HepG2 (cell line): Measurements from ENCODE around the gene LAMB3. TPM values are rescaled to one million over a fixed set of nuclear protein-coding genes. Genes with fewer than 3 reads are reported as not detected.

Source experiments
- ATAC-seq: fragments of 200-7000 bp; cut with Tn5 transposase; 3 replicates; pipeline ENCODE4 v1.9.1; 2020; ENCODE audit warnings: mild to moderate bottlenecking, moderate library complexity
- BruUV-seq: library from RNA; stranded (reverse); fragments of 400-500 nt; replicated peaks from 2 replicates; lab custom pipeline; 2021; lab: Mats Ljungman, UMichigan
- CTCF ChIA-PET: fragments of 300-600 bp; formaldehyde crosslinking; extraction: SDS; loops from one replicate; lab custom pipeline; 2021; ENCODE audit warnings: low total read pairs, inconsistent platforms, low intra/inter-chr PET ratio; lab: Yijun Ruan, JAX
- POLR2A ChIA-PET: fragments of 350-600 bp; sonication (Branson Sonifier 250); formaldehyde crosslinking; loops from one replicate; lab custom pipeline; 2020; ENCODE audit warnings: antibody characterized with exemption, inconsistent platforms; lab: Yijun Ruan, JAX
- DNase-seq: peaks from one replicate; pipeline ENCODE4 v3.0.0-alpha.2; 2015; ENCODE audit warnings: low spot score
- FAIRE-seq: peaks from 3 replicates; lab custom pipeline; 2011; peaks lifted over from hg19 to GRCh38; lab: Jason Lieb, UNC
- H2AFZ ChIP-seq: one replicate; pipeline ENCODE4 v1.6.1; 2011; ENCODE audit warnings: low read length, inconsistent platforms
- H3K27ac ChIP-seq: fragments of 300-600 bp; 3 replicates; pipeline ENCODE4 v1.8.0; 2011; ENCODE audit warnings: mixed run types, mild to moderate bottlenecking, mixed read lengths, low read length, inconsistent platforms; ENCODE audit not compliant: insufficient read depth; ENCODE audit errors: extremely low read length
- H3K27me3 ChIP-seq, 2 experiments: fragments of 200-600 bp in 1 of 2; 2 replicates in 1 of 2; 3 replicates in 1 of 2; pipeline versions ENCODE4 v1.6.0 to v1.8.0; 2011; ENCODE audit warnings: low read length in 2 of 2, mild to moderate bottlenecking in 2 of 2, moderate library complexity in 2 of 2, inconsistent platforms in 1 of 2; ENCODE audit not compliant: insufficient read depth in 2 of 2, control insufficient read depth in 1 of 2
- H3K36me3 ChIP-seq, 2 experiments: fragments of 200-600 bp in 1 of 2; replicated peaks in 1 of 2; 2 replicates in 1 of 2; 3 replicates in 1 of 2; pipeline versions ENCODE4 v1.5.1 to v1.8.0; 2011; ENCODE audit warnings: low read length in 2 of 2, inconsistent platforms in 1 of 2; ENCODE audit not compliant: insufficient read depth in 2 of 2, control insufficient read depth in 1 of 2
- H3K4me1 ChIP-seq: 2 replicates; pipeline ENCODE4 v1.5.1; 2012; ENCODE audit warnings: low read length, inconsistent platforms; ENCODE audit not compliant: insufficient read depth
- H3K4me2 ChIP-seq: 2 replicates; pipeline ENCODE4 v1.6.0; 2011; ENCODE audit warnings: low read depth, low read length, inconsistent platforms
- H3K4me3 ChIP-seq, 3 experiments: fragments of 200-600 bp in 1 of 3; sonication (generic), shearing (Covaris generic) in 1 of 3; replicated peaks in 1 of 3; 2 replicates each; pipeline ENCODE4 v1.5.1; 2011 to 2016; ENCODE audit warnings: low read length in 3 of 3, inconsistent platforms in 2 of 3, low read depth in 2 of 3, mild to moderate bottlenecking in 2 of 3, control low read depth in 1 of 3, mixed read lengths in 1 of 3; ENCODE audit not compliant: insufficient read depth in 1 of 3
- H3K79me2 ChIP-seq: one replicate; pipeline ENCODE4 v1.6.1; 2011; ENCODE audit warnings: low read length, inconsistent platforms; ENCODE audit not compliant: insufficient read depth
- H3K9ac ChIP-seq: 2 replicates; pipeline ENCODE4 v1.6.0; 2011; ENCODE audit warnings: mild to moderate bottlenecking, low read depth, low read length, inconsistent platforms; ENCODE audit not compliant: insufficient read depth
- H3K9me3 ChIP-seq: 2 replicates; pipeline ENCODE4 v1.5.1; 2012; ENCODE audit warnings: mild to moderate bottlenecking, low read length
- H4K20me1 ChIP-seq: 2 replicates; pipeline ENCODE4 v1.6.0; 2011; ENCODE audit warnings: inconsistent platforms, mild to moderate bottlenecking, low read length, moderate library complexity; ENCODE audit not compliant: insufficient read depth
- AHR ChIP-seq: IDR thresholded peaks from 2 replicates; pipeline ENCODE4 v1.6.1; 2018; ENCODE audit warnings: missing genetic modification reagents, missing compliant biosample characterization
- WGBS: methylation state at CpG from one replicate; pipeline ENCODE4 v1.1.6; 2017; ENCODE audit warnings: low lambda C conversion rate; 5-methylcytosine and 5-hydroxymethylcytosine counted together
- in situ Hi-C: cut with HindIII; loops from 2 replicates; pipeline ENCODE4 v1.10.0; 2017; ENCODE audit warnings: low pct_unique_long_range_greater_than_20kb; ENCODE audit not compliant: extremely low pct_ligation_motif_present
- intact Hi-C: fragments of 100-400 bp; cut with micrococcal nuclease; formaldehyde crosslinking; loops from one replicate; pipeline ENCODE4 v1.10.0; 2022; ENCODE audit not compliant: unreplicated experiment
- polyA plus RNA-seq, 8 experiments: library from polyadenylated mRNA; depleted of rRNA in 3 of 8; stranded (reverse) in 7 of 8; unstranded in 1 of 8; fragments of >200 nt; fragmentation: Illumina TruSeq in 4 of 8; extraction: Trizol in 4 of 8; gene quantifications; 2 replicates each; pipeline versions ENCODE4 v1.2.1 to v1.2.3, GENCODE V29; 2011 to 2016; ENCODE audit warnings: low read depth in 4 of 8, missing spikeins in 1 of 8, mixed read lengths in 1 of 8; ENCODE audit not compliant: insufficient read depth in 1 of 8
- total RNA-seq, 5 experiments: library from RNA; depleted of rRNA; stranded (reverse); fragments of >200 nt; fragmentation: Illumina TruSeq; extraction: Trizol; gene quantifications; 2 replicates each; pipeline ENCODE4 v1.2.3, GENCODE V29; 2016; ENCODE audit warnings: low read depth in 1 of 5
- TF ChIP-seq, protein P1 (sequence below): fragments of 450-650 bp; IDR thresholded peaks from 2 replicates; pipeline ENCODE4 v1.6.1; 2016
- TF ChIP-seq, protein P2 (sequence below): IDR thresholded peaks from 2 replicates; pipeline ENCODE4 v1.6.1; 2016; ENCODE audit warnings: low read depth, control low read depth
- TF ChIP-seq, protein P3 (sequence below), 2 experiments: sonication (generic) in 1 of 2; formaldehyde crosslinking in 1 of 2; IDR thresholded peaks; 2 replicates each; pipeline versions ENCODE4 v1.5.1 to v1.6.1; 2011 to 2020; ENCODE audit warnings: borderline replicate concordance in 1 of 2, low read depth in 1 of 2, low read length in 1 of 2, mild to moderate bottlenecking in 1 of 2, missing genetic modification reagents in 1 of 2, moderate library complexity in 1 of 2

Gene LAMB3
- total and polyA plus RNA-seq, 2 of the 13 experiments (the other 11 are each of a cell fraction or from before 2014, with no cell fraction given), result 0.18 to 0.24 TPM

DNA sequence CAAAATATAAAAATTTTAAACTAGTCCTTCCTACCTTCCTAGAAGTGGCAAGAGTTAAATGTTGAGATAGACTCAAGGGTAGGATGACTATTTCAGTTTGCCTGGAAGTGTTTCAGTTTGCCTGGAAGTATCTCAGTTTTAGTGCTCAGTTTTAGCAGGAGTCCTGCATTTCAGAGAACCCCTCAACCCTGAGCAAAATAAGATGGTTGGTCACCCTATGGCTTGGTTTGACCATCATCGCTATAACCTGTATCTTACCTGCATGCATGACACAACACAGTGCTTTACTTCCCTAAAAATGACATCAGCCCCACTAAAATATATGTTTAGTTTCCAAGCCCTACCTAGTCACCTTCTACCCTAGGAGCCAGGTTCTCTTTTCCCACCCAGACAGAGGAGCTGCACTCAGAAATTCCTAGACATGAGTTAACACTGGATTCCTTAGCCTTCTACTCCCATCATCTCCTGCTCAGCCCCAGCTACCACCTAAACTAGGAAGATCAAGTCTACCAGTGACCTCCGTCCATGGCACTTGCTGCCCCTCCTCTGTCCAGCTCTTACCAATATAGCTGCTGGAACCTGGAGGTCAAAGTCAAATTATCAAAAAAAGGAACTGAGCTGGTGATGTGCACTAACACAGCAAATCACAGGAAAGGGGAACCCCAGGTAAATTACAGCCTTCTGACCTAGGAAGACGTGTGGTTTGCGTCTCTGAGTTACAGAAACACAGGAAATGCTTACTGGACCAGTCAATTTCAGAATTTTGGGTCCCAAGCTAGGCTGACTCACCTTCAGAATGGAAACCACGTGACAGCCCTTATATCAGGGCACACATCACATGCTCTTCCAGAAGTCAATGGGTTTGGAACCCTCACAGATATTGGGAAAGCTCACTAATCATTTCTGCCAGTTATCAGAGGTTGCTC lies 20.7 kb upstream of the LAMB3 start:
- in situ Hi-C loops (no loop called here), intact Hi-C loops (no loop called here)
- H2AFZ ChIP-seq, result no peak overlapping the region
- H4K20me1 ChIP-seq, result no peaks in the 10 kb centered on the region
- 46% methylated on average over 5 of the region's 5 CpGs for WGBS
- POLR2A ChIA-PET, result no interaction called here
- no peak for DNase-seq
- H3K4me3 ChIP-seq, result no peak overlapping the region
- BruUV-seq, result no TSS peak
- no peak for ATAC-seq
- FAIRE-seq, result no peak
- peaks cover 31% of the 10 kb centered on the region for H3K4me1 ChIP-seq
- H3K4me2 ChIP-seq, result no peak overlapping the region
- TF ChIP-seq, protein P1, sequence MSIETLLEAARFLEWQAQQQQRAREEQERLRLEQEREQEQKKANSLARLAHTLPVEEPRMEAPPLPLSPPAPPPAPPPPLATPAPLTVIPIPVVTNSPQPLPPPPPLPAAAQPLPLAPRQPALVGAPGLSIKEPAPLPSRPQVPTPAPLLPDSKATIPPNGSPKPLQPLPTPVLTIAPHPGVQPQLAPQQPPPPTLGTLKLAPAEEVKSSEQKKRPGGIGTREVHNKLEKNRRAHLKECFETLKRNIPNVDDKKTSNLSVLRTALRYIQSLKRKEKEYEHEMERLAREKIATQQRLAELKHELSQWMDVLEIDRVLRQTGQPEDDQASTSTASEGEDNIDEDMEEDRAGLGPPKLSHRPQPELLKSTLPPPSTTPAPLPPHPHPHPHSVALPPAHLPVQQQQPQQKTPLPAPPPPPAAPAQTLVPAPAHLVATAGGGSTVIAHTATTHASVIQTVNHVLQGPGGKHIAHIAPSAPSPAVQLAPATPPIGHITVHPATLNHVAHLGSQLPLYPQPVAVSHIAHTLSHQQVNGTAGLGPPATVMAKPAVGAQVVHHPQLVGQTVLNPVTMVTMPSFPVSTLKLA, result peak; percentile 62
- TF ChIP-seq, protein P2, sequence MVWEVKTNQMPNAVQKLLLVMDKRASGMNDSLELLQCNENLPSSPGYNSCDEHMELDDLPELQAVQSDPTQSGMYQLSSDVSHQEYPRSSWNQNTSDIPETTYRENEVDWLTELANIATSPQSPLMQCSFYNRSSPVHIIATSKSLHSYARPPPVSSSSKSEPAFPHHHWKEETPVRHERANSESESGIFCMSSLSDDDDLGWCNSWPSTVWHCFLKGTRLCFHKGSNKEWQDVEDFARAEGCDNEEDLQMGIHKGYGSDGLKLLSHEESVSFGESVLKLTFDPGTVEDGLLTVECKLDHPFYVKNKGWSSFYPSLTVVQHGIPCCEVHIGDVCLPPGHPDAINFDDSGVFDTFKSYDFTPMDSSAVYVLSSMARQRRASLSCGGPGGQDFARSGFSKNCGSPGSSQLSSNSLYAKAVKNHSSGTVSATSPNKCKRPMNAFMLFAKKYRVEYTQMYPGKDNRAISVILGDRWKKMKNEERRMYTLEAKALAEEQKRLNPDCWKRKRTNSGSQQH (CRISPR knock-in tag), result no peak
- no peak for TF ChIP-seq AHR (CRISPR knock-in tag)
- TF ChIP-seq, protein P3, sequence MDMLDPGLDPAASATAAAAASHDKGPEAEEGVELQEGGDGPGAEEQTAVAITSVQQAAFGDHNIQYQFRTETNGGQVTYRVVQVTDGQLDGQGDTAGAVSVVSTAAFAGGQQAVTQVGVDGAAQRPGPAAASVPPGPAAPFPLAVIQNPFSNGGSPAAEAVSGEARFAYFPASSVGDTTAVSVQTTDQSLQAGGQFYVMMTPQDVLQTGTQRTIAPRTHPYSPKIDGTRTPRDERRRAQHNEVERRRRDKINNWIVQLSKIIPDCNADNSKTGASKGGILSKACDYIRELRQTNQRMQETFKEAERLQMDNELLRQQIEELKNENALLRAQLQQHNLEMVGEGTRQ (IDR thresholded peaks at IDR 0.05; ENCODE audit: low read depth, low read length), result 0 out of 2 replicates have a peak, but pooled peaks have one; percentile 32
- TF ChIP-seq, protein P3 (CRISPR knock-in tag; IDR thresholded peaks at IDR 0.05; ENCODE audit: borderline replicate concordance), result no peak
- H3K79me2 ChIP-seq, result no peaks in the 10 kb centered on the region
- H3K36me3 ChIP-seq, result no peaks in the 10 kb centered on the region
- no peaks in the 10 kb centered on the region for H3K9me3 ChIP-seq
- no peak overlapping the region for H3K27ac ChIP-seq
- H3K27me3 ChIP-seq, result peaks cover 9 to 41% of the 10 kb centered on the region in 2 experiments; a peak in 3 of 5 replicates
- no peak overlapping the region for H3K9ac ChIP-seq
- CTCF ChIA-PET, result no interaction called here
